DOHH2 (cell line): ENCODE results near the gene USP19.

Source experiments
- EZH2phosphoT487 ChIP-seq: fragments of 200-600 bp; sonication (generic); IDR thresholded peaks from 2 replicates; pipeline ENCODE4 v1.6.1; 2017; ENCODE audit warnings: borderline replicate concordance, mild to moderate bottlenecking, antibody characterized with exemption, low read length, moderate library complexity, mixed read lengths
- TF ChIP-seq, protein P1 (sequence below): fragments of 200-600 bp; sonication (generic); IDR thresholded peaks from one replicate; pipeline ENCODE4 v1.5.1; 2014; ENCODE audit warnings: antibody characterized with exemption, mild to moderate bottlenecking, low read depth, low read length; ENCODE audit not compliant: poor library complexity, severe bottlenecking

GRCh38 chr3:49076116-49076515 lies 44.5 kb downstream of the USP19 start:
- TF ChIP-seq, protein P1, sequence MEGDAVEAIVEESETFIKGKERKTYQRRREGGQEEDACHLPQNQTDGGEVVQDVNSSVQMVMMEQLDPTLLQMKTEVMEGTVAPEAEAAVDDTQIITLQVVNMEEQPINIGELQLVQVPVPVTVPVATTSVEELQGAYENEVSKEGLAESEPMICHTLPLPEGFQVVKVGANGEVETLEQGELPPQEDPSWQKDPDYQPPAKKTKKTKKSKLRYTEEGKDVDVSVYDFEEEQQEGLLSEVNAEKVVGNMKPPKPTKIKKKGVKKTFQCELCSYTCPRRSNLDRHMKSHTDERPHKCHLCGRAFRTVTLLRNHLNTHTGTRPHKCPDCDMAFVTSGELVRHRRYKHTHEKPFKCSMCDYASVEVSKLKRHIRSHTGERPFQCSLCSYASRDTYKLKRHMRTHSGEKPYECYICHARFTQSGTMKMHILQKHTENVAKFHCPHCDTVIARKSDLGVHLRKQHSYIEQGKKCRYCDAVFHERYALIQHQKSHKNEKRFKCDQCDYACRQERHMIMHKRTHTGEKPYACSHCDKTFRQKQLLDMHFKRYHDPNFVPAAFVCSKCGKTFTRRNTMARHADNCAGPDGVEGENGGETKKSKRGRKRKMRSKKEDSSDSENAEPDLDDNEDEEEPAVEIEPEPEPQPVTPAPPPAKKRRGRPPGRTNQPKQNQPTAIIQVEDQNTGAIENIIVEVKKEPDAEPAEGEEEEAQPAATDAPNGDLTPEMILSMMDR = no peak
- no peak for TF ChIP-seq EZH2phosphoT487
